OCI-LY3 (cell line): ENCODE results near the gene PPP1R26.
"Not testable (repeated sequence)": the region's sequence is repeated elsewhere in the genome, so short reads cannot be mapped to it uniquely, and the experiment has no call there.

Source experiments
- H2AFZ ChIP-seq: fragments of 200-600, 300-600 bp; shearing (Covaris generic); 2 replicates; pipeline ENCODE4 v1.6.0; 2014; ENCODE audit warnings: antibody characterized with exemption, low read depth, low read length
- H3K27ac ChIP-seq: fragments of 200-600, 300-600 bp; sonication (generic); 2 replicates; pipeline ENCODE4 v1.5.1; 2014; ENCODE audit warnings: mild to moderate bottlenecking, low read length, moderate library complexity, mixed read lengths
- H3K27me3 ChIP-seq: fragments of 200-600, 300-600 bp; sonication (generic); 2 replicates; pipeline ENCODE4 v1.6.1; 2014; ENCODE audit warnings: low read depth, low read length, mixed read lengths
- H3K36me3 ChIP-seq: fragments of 200-600, 300-600 bp; sonication (generic); replicated peaks from 2 replicates; pipeline ENCODE3; 2014; ENCODE audit warnings: low read depth, low read length, mixed read lengths
- H3K4me1 ChIP-seq: fragments of 300-600, 200-600 bp; sonication (generic); 2 replicates; pipeline ENCODE4 v1.6.1; 2014; ENCODE audit warnings: low read length, mixed read lengths
- H3K4me2 ChIP-seq: fragments of 200-600, 300-600 bp; sonication (generic); 2 replicates; pipeline ENCODE4 v1.6.1; 2014; ENCODE audit warnings: low read length, mixed read lengths
- H3K4me3 ChIP-seq: fragments of 300-600, 200-600 bp; sonication (generic); 2 replicates; pipeline ENCODE4 v1.5.1; 2014; ENCODE audit warnings: antibody characterized with exemption, mild to moderate bottlenecking, low read length, moderate library complexity
- H3K79me2 ChIP-seq: fragments of 300-600, 200-600 bp; shearing (Covaris generic); 2 replicates; pipeline ENCODE4 v1.6.1; 2014; ENCODE audit warnings: mild to moderate bottlenecking, low read length, mixed read lengths
- H3K9ac ChIP-seq: fragments of 300-600, 200-600 bp; shearing (Covaris generic); 2 replicates; pipeline ENCODE4 v1.6.0; 2014; ENCODE audit warnings: mild to moderate bottlenecking, low read length, moderate library complexity
- H3K9me3 ChIP-seq: fragments of 200-600, 300-600 bp; shearing (Covaris generic); 2 replicates; pipeline ENCODE4 v1.6.1; 2014; ENCODE audit warnings: low read length, mixed read lengths; ENCODE audit not compliant: insufficient read depth
- H4K20me1 ChIP-seq: fragments of 200-600, 300-600 bp; sonication (generic); 2 replicates; pipeline ENCODE4 v1.6.1; 2016; ENCODE audit warnings: low read length, mixed read lengths; ENCODE audit not compliant: insufficient read depth
- EZH2phosphoT487 ChIP-seq: fragments of 200-600 bp; shearing (Covaris generic); IDR thresholded peaks from 2 replicates; pipeline ENCODE4 v1.6.1; 2018; ENCODE audit warnings: antibody characterized with exemption, mixed run types, low read depth
- TF ChIP-seq, protein P1 (sequence below): fragments of 200-600, 300-600 bp; sonication (generic); IDR thresholded peaks from 2 replicates; pipeline ENCODE4 v1.5.1; 2014; ENCODE audit warnings: antibody characterized with exemption, low read length, low read depth

Gene PPP1R26

DNA sequence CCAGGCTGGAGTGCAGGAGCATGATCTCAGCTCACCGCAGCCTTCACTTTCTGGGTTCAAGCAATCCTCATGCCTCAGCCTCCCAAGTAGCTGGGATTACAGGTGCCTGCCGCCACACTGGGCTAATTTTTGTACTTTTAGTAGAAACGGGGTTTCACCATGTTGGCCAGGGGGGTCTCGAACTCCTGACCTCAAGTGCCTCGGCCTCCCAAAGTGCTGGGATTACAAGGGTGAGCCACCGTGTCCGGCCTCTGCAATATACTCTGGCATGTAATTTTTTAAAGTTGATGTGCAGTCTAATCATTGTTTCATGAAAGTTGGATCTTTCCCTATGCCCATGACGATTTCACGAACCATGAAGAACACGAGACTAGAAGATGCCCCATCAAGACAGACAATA is 28.6 kb upstream of the PPP1R26 start:
- H3K27ac ChIP-seq = no peak overlapping the region
- H3K79me2 ChIP-seq = no peaks in the 10 kb centered on the region
- H4K20me1 ChIP-seq = no peaks in the 10 kb centered on the region
- no peaks in the 10 kb centered on the region for H3K36me3 ChIP-seq
- no peaks in the 10 kb centered on the region for H3K4me1 ChIP-seq
- H3K4me2 ChIP-seq = no peak overlapping the region
- no peaks in the 10 kb centered on the region; the same call in 1 of the 2 replicates for H3K27me3 ChIP-seq
- no peak overlapping the region for H3K9ac ChIP-seq
- H3K9me3 ChIP-seq = no peaks in the 10 kb centered on the region
- no peak overlapping the region for H2AFZ ChIP-seq
- no peak overlapping the region for H3K4me3 ChIP-seq
- TF ChIP-seq, protein P1, sequence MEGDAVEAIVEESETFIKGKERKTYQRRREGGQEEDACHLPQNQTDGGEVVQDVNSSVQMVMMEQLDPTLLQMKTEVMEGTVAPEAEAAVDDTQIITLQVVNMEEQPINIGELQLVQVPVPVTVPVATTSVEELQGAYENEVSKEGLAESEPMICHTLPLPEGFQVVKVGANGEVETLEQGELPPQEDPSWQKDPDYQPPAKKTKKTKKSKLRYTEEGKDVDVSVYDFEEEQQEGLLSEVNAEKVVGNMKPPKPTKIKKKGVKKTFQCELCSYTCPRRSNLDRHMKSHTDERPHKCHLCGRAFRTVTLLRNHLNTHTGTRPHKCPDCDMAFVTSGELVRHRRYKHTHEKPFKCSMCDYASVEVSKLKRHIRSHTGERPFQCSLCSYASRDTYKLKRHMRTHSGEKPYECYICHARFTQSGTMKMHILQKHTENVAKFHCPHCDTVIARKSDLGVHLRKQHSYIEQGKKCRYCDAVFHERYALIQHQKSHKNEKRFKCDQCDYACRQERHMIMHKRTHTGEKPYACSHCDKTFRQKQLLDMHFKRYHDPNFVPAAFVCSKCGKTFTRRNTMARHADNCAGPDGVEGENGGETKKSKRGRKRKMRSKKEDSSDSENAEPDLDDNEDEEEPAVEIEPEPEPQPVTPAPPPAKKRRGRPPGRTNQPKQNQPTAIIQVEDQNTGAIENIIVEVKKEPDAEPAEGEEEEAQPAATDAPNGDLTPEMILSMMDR = no peak
- no peak for TF ChIP-seq EZH2phosphoT487

DNA sequence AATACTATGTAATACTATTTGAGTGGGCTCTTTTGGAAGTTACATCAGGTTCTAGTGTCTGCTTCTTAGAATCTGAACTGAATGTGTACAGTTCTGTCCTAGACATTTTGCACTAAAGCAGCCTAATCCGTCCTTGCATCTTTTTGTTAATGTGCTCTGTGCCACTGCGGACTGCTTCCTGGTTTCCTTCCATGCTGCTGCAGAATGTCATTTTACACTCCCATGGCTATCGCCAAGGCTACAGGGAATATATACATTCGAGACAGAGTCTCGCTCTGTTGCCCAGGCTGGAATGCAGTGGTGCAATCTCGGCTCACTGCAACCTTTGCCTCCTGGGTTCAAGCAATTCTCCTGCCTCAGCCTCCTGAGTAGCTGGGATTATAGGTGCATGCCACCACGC is 27.7 kb upstream of the PPP1R26 start:
- not testable (repeated sequence) for H3K79me2 ChIP-seq, H3K4me1 ChIP-seq, H3K36me3 ChIP-seq, H3K27ac ChIP-seq, H3K4me2 ChIP-seq, H4K20me1 ChIP-seq, H3K9ac ChIP-seq, H3K9me3 ChIP-seq, H2AFZ ChIP-seq, H3K4me3 ChIP-seq, H3K27me3 ChIP-seq

DNA sequence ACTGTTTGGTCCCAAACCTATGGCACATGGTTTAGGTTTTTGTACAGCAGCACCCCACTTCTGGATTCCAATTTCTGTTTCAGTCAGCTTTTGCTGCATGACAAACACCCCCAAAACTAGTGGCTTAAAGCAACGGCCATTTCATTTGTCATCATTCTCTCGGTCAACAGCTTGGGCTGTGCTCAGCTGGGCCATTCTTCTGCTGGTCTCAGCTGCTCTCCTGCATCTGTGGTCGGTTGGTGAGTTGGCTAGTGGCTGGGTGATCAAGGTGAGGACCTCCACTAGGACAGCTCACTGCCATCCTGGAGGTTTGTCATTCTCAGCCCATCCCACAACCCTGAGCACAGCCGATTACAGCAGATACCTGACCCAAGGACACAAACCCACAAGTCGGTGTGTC is 24.8 kb upstream of the PPP1R26 start:
- Histone ChIP-seq H3K27ac (no peak overlapping the region), H3K9me3 (no peaks in the 10 kb centered on the region), H4K20me1 (no peaks in the 10 kb centered on the region), H3K27me3 (no peaks in the 10 kb centered on the region; the same call in 1 of the 2 replicates), H3K9ac (no peak overlapping the region), H3K4me3 (no peak overlapping the region), H3K4me2 (no peak overlapping the region), H3K36me3 (no peaks in the 10 kb centered on the region), H2AFZ (no peak overlapping the region), H3K79me2 (no peaks in the 10 kb centered on the region), H3K4me1 (no peaks in the 10 kb centered on the region)
- TF ChIP-seq, protein P1 = no peak
- no peak for TF ChIP-seq EZH2phosphoT487

DNA sequence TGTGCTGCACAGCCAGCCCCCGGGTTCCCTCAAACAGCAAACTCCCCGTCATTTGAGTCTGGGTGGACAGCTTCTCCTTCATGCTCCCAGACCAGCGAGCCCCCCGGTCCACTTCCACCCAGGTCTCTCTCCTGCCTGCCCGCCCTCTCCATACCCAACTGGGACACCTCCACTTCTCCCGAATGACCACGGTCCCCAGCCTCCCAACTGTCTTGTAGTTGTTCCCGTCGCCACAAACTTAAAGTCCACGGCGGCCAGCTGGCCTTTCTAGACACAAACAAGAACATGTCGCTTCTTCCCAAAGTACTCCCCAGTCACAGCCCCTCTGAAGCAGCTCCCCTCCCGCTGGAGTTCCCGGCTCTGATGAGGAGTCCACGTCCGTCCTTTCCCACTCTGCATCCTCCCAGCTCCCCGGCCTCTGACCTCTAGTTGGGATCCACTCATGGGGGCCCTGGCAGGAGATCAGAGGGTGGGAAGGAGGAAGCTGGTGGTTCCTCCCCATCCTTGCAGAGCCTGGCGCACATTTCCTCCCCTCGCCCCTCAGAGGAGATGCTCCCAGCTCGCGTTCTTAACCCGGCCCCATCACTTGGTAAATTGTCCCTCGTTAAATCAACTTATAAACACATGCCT is 24.1 kb upstream of the PPP1R26 start:
- Histone ChIP-seq H3K4me3 (no peak overlapping the region), H3K27me3 (no peaks in the 10 kb centered on the region; the same call in 1 of the 2 replicates), H3K9me3 (no peaks in the 10 kb centered on the region), H4K20me1 (no peaks in the 10 kb centered on the region), H2AFZ (no peak overlapping the region), H3K4me2 (no peak overlapping the region), H3K27ac (no peak overlapping the region), H3K36me3 (no peaks in the 10 kb centered on the region), H3K4me1 (no peaks in the 10 kb centered on the region), H3K79me2 (no peaks in the 10 kb centered on the region), H3K9ac (no peak overlapping the region)
- TF ChIP-seq, protein P1 = no peak
